Endothelial cell (in vitro differentiated cells): ENCODE results near the gene NADK. TPM values are rescaled to one million over a fixed set of nuclear protein-coding genes. Genes with fewer than 3 reads are reported as not detected.

ENCODE experiments used
- DNase-seq: peaks from one replicate; pipeline ENCODE4 v3.0.0; 2021; ENCODE audit warnings: low spot score
- H3K27ac Mint-ChIP-seq: one replicate; pipeline ENCODE4 v1.8.0; 2021; ENCODE audit warnings: mixed read lengths, inconsistent platforms; ENCODE audit not compliant: unreplicated experiment
- H3K27me3 Mint-ChIP-seq: one replicate; pipeline ENCODE4 v1.8.0; 2021; ENCODE audit warnings: mild to moderate bottlenecking, moderate library complexity, mixed read lengths, inconsistent platforms; ENCODE audit not compliant: unreplicated experiment
- H3K36me3 Mint-ChIP-seq: one replicate; pipeline ENCODE4 v1.8.0; 2021; ENCODE audit warnings: mild to moderate bottlenecking, low read depth, mixed read lengths, inconsistent platforms; ENCODE audit not compliant: unreplicated experiment
- H3K4me1 Mint-ChIP-seq: one replicate; pipeline ENCODE4 v1.8.0; 2021; ENCODE audit warnings: mild to moderate bottlenecking, mixed read lengths, inconsistent platforms; ENCODE audit not compliant: unreplicated experiment
- H3K4me3 Mint-ChIP-seq: one replicate; pipeline ENCODE4 v1.8.0; 2021; ENCODE audit warnings: mild to moderate bottlenecking, mixed read lengths, inconsistent platforms; ENCODE audit not compliant: unreplicated experiment
- H3K9me3 Mint-ChIP-seq: one replicate; pipeline ENCODE4 v1.8.0; 2021; ENCODE audit warnings: mixed read lengths, inconsistent platforms; ENCODE audit not compliant: unreplicated experiment
- CTCF ChIP-seq: fragments of 200-600 bp; sonication (generic); IDR thresholded peaks from one replicate; pipeline ENCODE4 v1.5.0; 2021; ENCODE audit warnings: antibody characterized with exemption; ENCODE audit not compliant: unreplicated experiment
- long read RNA-seq: library from polyadenylated mRNA; unstranded; transcript quantifications from one replicate; pipeline ENCODE4 v2.0.0, GENCODE V29; 2020; ENCODE audit not compliant: unreplicated experiment
- total RNA-seq: library from RNA; stranded (reverse); fragmentation: NEBNext Ultra II Directional; extraction: Animal tissue kit (Norgen Biotek cat#: 25700); gene quantifications from one replicate; pipeline ENCODE4 v1.2.1, GENCODE V29; 2021; ENCODE audit not compliant: unreplicated experiment

The NADK gene, protein sequence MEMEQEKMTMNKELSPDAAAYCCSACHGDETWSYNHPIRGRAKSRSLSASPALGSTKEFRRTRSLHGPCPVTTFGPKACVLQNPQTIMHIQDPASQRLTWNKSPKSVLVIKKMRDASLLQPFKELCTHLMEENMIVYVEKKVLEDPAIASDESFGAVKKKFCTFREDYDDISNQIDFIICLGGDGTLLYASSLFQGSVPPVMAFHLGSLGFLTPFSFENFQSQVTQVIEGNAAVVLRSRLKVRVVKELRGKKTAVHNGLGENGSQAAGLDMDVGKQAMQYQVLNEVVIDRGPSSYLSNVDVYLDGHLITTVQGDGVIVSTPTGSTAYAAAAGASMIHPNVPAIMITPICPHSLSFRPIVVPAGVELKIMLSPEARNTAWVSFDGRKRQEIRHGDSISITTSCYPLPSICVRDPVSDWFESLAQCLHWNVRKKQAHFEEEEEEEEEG
- 85.4 TPM for total RNA-seq
- long read RNA-seq, transcript NADK-201 (12 exons, 3,235 nt) = major isoform, 12 of 25 reads
- long read RNA-seq, partial matches to known transcripts = 6 of 25 reads
- long read RNA-seq, other reads (novel, unspliced or antisense) = 6 of 25 reads

GRCh38 chr1:1777950-1778662 is at the start of gene NADK:
Gene NADK (minus strand): TSS chr1:1778470. CDS start chr1:1765406, 13,064 bp downstream.
- H3K27ac Mint-ChIP-seq = peak within 1 kb of the TSS; percentile 83
- H3K36me3 Mint-ChIP-seq = no peaks in the 10 kb centered on the region
- H3K4me1 Mint-ChIP-seq = peaks cover 33% of the 10 kb centered on the region
- no peak for TF ChIP-seq CTCF
- H3K27me3 Mint-ChIP-seq = peaks cover 15% of the 10 kb centered on the region
- H3K4me3 Mint-ChIP-seq = peak within 1 kb of the TSS; percentile 94
- DNase-seq = peak; percentile 81
- H3K9me3 Mint-ChIP-seq = no peaks in the 10 kb centered on the region

DNA sequence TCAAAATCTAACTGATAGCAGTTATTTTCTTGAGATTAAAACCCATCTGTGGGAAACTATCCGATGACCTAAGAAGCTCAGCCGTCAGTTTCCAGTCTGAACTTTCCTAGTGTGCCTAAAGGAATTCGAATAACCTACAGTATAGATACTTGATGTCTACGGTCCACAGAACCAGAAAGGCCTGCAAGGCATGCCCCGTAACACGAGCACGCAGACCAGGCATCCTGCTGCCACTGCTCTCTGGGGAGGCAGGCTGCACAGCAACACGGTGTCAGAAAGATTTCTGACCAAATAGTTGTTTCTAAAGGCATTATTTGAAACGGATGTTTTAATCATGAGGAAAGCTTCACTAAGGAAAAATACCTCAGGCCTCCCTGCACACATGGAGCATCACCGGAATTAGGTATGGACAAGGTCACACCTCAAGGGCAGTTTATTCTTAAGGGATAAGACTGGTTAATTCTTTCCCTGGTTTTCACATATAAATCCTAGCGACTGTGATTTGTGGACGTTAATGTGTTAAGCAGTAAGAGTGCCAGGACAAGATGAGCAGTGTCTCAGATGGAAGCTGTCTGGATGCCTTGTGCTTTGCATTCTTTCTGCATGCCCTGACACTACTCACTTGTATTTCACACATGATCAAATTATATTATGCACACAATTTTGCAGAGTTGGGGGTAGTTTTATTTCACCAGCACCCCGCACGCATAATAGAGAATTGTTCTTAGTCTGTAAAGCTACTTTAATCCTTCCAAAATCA is 49.0 kb upstream of the NADK start:
- peaks cover 3% of the 10 kb centered on the region for H3K4me1 Mint-ChIP-seq
- TF ChIP-seq CTCF = no peak
- H3K4me3 Mint-ChIP-seq = no peak overlapping the region
- peaks cover 21% of the 10 kb centered on the region for H3K36me3 Mint-ChIP-seq
- no peaks in the 10 kb centered on the region for H3K9me3 Mint-ChIP-seq
- H3K27ac Mint-ChIP-seq = no peak overlapping the region
- no peak for DNase-seq
- peaks cover 2% of the 10 kb centered on the region for H3K27me3 Mint-ChIP-seq

DNA sequence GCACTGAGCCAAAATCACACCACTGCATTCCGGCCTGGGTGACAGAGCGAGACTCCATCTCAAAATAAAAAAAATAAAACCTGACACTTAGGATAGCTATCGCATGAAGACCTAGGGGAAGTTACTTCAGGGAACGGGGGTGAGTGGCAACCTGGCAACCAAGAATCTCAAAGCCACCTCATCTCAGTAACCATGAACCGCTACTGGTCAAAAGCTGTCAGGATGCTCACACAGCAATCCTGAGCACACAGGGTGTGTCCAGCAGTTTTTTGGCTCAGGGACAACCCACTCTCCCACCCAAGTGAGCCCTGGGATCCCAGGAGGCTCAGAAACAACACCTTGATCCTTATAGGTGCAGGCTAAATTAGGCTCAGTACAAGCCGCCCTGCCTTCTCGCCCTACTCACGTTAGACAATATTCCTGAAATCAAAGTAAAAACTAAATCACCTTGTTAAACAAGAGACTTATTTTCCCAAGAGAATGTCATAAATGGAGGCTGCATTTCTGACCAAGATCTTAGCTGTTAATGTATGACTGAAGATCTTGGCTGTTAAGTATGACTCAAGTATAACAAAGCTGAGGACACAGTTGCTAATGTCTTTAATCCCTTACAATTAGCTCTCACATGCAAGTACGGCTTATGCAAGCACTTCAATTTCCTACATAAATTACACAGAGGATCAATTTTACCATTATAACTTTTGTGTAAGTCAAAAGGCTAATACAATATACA is 48.3 kb upstream of the NADK start:
- DNase-seq = no peak
- H3K4me3 Mint-ChIP-seq = no peak overlapping the region

DNA sequence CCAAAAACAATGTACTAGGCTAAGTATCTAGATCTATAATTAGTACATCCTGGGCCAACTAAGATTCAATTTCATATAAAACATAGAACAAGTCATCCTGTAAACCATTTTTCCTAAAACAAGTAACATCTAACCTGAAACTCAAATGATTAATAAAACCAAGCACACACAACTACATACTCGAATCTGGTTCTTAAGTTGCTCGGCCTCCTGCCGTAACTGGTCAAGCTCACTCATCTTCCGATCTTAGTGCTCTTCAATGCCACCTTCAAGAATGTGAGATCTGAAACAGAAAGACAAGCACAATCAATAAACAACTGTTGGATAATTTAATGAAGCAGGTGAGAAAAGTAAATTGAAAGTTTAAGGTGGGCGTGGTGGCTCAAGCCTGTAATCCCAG is 46.9 kb upstream of the NADK start:
- H3K4me1 Mint-ChIP-seq = peaks cover 3% of the 10 kb centered on the region
- no peak overlapping the region for H3K27ac Mint-ChIP-seq
- H3K36me3 Mint-ChIP-seq = peaks cover 21% of the 10 kb centered on the region
- H3K9me3 Mint-ChIP-seq = no peaks in the 10 kb centered on the region
- peaks cover 3% of the 10 kb centered on the region for H3K27me3 Mint-ChIP-seq
- TF ChIP-seq CTCF = no peak
- peak overlapping the region; percentile 6 for H3K4me3 Mint-ChIP-seq
- DNase-seq = no peak

More for the DNA sequence above, 48.3 kb upstream of the NADK start:
- H3K9me3 Mint-ChIP-seq = no peaks in the 10 kb centered on the region
- TF ChIP-seq CTCF = no peak
- no peaks in the 10 kb centered on the region for H3K27me3 Mint-ChIP-seq
- peaks cover 21% of the 10 kb centered on the region for H3K36me3 Mint-ChIP-seq
- H3K4me1 Mint-ChIP-seq = peaks cover 3% of the 10 kb centered on the region
- peak overlapping the region; percentile 30 for H3K27ac Mint-ChIP-seq
